ENCODE data around the gene SLC35F6.

DNA sequence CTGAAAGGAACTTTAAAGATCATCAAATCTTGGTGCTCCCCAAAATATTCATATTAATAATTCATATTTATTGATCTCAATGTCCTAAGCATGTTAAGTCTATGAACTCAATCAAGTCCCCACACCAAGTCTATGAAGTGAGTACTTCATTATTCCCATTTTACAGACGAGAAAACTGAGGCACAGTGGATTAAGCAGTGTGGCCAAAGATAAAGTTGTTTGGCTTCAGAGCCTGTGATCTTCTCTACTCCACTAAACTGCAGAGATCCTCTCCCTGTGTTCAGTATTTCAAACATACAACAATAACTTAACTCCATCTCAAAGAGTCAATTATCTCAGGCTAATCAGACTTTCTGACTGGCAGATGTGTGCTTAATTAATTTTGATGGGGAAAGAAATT lies 41.8 kb upstream of the SLC35F6 start:
- TF ChIP-seq, protein P1, sequence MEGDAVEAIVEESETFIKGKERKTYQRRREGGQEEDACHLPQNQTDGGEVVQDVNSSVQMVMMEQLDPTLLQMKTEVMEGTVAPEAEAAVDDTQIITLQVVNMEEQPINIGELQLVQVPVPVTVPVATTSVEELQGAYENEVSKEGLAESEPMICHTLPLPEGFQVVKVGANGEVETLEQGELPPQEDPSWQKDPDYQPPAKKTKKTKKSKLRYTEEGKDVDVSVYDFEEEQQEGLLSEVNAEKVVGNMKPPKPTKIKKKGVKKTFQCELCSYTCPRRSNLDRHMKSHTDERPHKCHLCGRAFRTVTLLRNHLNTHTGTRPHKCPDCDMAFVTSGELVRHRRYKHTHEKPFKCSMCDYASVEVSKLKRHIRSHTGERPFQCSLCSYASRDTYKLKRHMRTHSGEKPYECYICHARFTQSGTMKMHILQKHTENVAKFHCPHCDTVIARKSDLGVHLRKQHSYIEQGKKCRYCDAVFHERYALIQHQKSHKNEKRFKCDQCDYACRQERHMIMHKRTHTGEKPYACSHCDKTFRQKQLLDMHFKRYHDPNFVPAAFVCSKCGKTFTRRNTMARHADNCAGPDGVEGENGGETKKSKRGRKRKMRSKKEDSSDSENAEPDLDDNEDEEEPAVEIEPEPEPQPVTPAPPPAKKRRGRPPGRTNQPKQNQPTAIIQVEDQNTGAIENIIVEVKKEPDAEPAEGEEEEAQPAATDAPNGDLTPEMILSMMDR (IDR thresholded peaks at IDR 0.05): no peak
- TF ChIP-seq EZH2 (IDR thresholded peaks at IDR 0.05) (no peak), EZH2phosphoT487 (IDR thresholded peaks at IDR 0.05) (no peak)
